ENCODE measurements around the gene STRIT1. TPM values are rescaled to one million over a fixed set of nuclear protein-coding genes. Genes with fewer than 3 reads are reported as not detected.
"Not testable (repeated sequence)": the region's sequence is repeated elsewhere in the genome, so short reads cannot be mapped to it uniquely, and the experiment has no call there.

STRIT1 gene
- polyA plus RNA-seq, 3 donors, result not detected

- no peaks in the 10 kb centered on the region for H3K79me2 ChIP-seq (ENCODE audit: insufficient read depth, low read length)
- H3K9me3 ChIP-seq (replicated peaks in 1 of 2; ENCODE audit: control insufficient read depth in 1 of 2, insufficient read depth in 1 of 2, low read length in 2 of 2), result peaks cover 0 to 10% of the 10 kb centered on the region in 2 donors
- H3K27me3 ChIP-seq (ENCODE audit: control insufficient read depth in 2 of 2, insufficient read depth in 2 of 2, low read length in 2 of 2), result no peaks in the 10 kb centered on the region
- H3K27ac ChIP-seq (ENCODE audit: low read depth in 1 of 2, low read length in 2 of 2), result no peak overlapping the region
- WGBS (ENCODE audit: insufficient coverage), result 82% methylated on average over 4 of the region's 8 CpGs
- H3K36me3 ChIP-seq (replicated peaks in 1 of 2; ENCODE audit: control insufficient read depth in 1 of 2, insufficient read depth in 2 of 2, low read length in 2 of 2), result no peaks in the 10 kb centered on the region
- H3K36me3 Mint-ChIP-seq, result no peaks in the 10 kb centered on the region
- intact Hi-C loops (cut with micrococcal nuclease), result no loop called here
- H3K27me3 Mint-ChIP-seq (ENCODE audit: low read depth in 3 of 3), result peaks cover 0 to 3% (median 1%) of the 10 kb centered on the region in 3 donors
- H3K9me3 Mint-ChIP-seq, result peaks cover 0 to 22% (median 10%) of the 10 kb centered on the region in 7 donors
- H3K4me2 ChIP-seq (replicated peaks; ENCODE audit: extremely low read depth, low read length, poor library complexity, severe bottlenecking), result no peak overlapping the region
- H3K4me1 ChIP-seq (ENCODE audit: control insufficient read depth in 1 of 2, insufficient read depth in 2 of 2, low read length in 2 of 2), result no peaks in the 10 kb centered on the region
- H4K20me1 ChIP-seq (ENCODE audit: insufficient read depth, low read length), result no peaks in the 10 kb centered on the region
- no peaks in the 10 kb centered on the region for H3K4me1 Mint-ChIP-seq
- H3K4me3 ChIP-seq (replicated peaks in 1 of 3; ENCODE audit: low read depth in 2 of 3, low read length in 3 of 3), result no peak overlapping the region
- DNase-seq, result no peak
- no peak overlapping the region for H2AFZ ChIP-seq (ENCODE audit: insufficient read depth, low read depth, low read length, poor library complexity, severe bottlenecking)
- TF ChIP-seq, protein P1, sequence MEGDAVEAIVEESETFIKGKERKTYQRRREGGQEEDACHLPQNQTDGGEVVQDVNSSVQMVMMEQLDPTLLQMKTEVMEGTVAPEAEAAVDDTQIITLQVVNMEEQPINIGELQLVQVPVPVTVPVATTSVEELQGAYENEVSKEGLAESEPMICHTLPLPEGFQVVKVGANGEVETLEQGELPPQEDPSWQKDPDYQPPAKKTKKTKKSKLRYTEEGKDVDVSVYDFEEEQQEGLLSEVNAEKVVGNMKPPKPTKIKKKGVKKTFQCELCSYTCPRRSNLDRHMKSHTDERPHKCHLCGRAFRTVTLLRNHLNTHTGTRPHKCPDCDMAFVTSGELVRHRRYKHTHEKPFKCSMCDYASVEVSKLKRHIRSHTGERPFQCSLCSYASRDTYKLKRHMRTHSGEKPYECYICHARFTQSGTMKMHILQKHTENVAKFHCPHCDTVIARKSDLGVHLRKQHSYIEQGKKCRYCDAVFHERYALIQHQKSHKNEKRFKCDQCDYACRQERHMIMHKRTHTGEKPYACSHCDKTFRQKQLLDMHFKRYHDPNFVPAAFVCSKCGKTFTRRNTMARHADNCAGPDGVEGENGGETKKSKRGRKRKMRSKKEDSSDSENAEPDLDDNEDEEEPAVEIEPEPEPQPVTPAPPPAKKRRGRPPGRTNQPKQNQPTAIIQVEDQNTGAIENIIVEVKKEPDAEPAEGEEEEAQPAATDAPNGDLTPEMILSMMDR (IDR thresholded peaks at IDR 0.05), result no peak
- H3K27ac Mint-ChIP-seq, result no peak overlapping the region
- no peak overlapping the region for H3K9ac ChIP-seq (ENCODE audit: insufficient read depth, low read length, poor library complexity, severe bottlenecking)
- no peak overlapping the region for H3K4me3 Mint-ChIP-seq
Observed at GRCh38 chr3:155270485-155271342, 22.8 kb downstream of the STRIT1 start.

DNA sequence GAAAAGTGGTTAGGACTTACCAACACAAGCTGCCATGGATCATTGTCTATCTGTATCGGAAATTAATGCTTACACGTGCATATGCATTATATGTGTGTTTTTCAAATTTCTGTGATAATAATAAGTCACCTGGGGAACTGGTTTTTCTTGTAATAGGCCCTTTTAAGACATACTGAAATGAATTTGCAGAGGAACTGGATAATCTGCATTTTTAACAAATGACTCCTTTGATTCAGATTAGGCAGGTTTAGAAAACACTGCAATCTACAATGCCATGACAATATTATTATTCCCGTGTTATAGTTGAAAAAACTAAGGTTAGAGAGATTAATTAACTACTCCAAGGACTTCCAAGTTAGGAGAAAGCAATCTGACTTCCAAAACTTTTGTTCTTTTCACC lies 23.4 kb downstream of the STRIT1 start:
- WGBS (ENCODE audit: insufficient coverage), result 100% methylated on average over 2 of the region's 3 CpGs
- Histone ChIP-seq H3K27ac (ENCODE audit: low read depth in 1 of 2, low read length in 2 of 2) (no peak overlapping the region), H3K9ac (ENCODE audit: insufficient read depth, low read length, poor library complexity, severe bottlenecking) (no peak overlapping the region), H3K9me3 (replicated peaks in 1 of 2; ENCODE audit: control insufficient read depth in 1 of 2, insufficient read depth in 1 of 2, low read length in 2 of 2) (peaks cover 0 to 10% of the 10 kb centered on the region in 2 donors), H2AFZ (ENCODE audit: insufficient read depth, low read depth, low read length, poor library complexity, severe bottlenecking) (no peak overlapping the region), H3K4me3 (replicated peaks in 1 of 3; ENCODE audit: low read depth in 2 of 3, low read length in 3 of 3) (no peak overlapping the region), H3K27me3 (ENCODE audit: control insufficient read depth in 2 of 2, insufficient read depth in 2 of 2, low read length in 2 of 2) (no peaks in the 10 kb centered on the region), H3K4me2 (replicated peaks; ENCODE audit: extremely low read depth, low read length, poor library complexity, severe bottlenecking) (no peak overlapping the region), H4K20me1 (ENCODE audit: insufficient read depth, low read length) (no peaks in the 10 kb centered on the region), H3K4me1 (ENCODE audit: control insufficient read depth in 1 of 2, insufficient read depth in 2 of 2, low read length in 2 of 2) (no peaks in the 10 kb centered on the region), H3K36me3 (replicated peaks in 1 of 2; ENCODE audit: control insufficient read depth in 1 of 2, insufficient read depth in 2 of 2, low read length in 2 of 2) (no peaks in the 10 kb centered on the region), H3K79me2 (ENCODE audit: insufficient read depth, low read length) (no peaks in the 10 kb centered on the region)
- H3K27ac Mint-ChIP-seq, result no peak overlapping the region
- intact Hi-C loops (cut with micrococcal nuclease), result no loop called here
- no peak for DNase-seq
- no peaks in the 10 kb centered on the region for H3K36me3 Mint-ChIP-seq
- TF ChIP-seq, protein P1 (IDR thresholded peaks at IDR 0.05), result no peak
- peaks cover 0 to 3% (median 1%) of the 10 kb centered on the region in 3 donors for H3K27me3 Mint-ChIP-seq (ENCODE audit: low read depth in 3 of 3)
- H3K4me1 Mint-ChIP-seq, result no peaks in the 10 kb centered on the region
- H3K4me3 Mint-ChIP-seq, result no peak overlapping the region
- H3K9me3 Mint-ChIP-seq, result peaks cover 0 to 22% (median 10%) of the 10 kb centered on the region in 7 donors

DNA sequence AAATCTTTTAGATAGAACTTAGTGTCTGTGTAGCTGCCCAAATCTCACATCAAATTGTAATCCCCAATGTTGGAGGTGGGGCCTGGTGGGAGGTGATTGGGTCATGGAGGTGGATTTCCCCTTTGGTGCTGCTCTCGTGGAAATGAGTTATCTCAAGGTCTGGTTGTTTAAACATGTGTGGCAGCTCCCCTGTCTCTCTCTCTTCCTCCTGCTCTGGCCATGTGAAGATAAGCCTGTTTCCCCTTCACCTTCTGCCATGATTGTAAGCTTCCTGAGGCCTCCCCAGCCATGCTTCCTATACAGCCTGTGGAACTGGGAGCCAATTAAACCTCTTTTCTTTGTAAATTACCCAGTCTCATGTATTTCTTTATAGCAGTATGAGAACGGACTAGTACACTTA lies 30.6 kb downstream of the STRIT1 start:
- H3K4me1 ChIP-seq (ENCODE audit: control insufficient read depth in 1 of 2, insufficient read depth in 2 of 2, low read length in 2 of 2); H3K36me3 Mint-ChIP-seq; H3K27ac ChIP-seq (ENCODE audit: low read depth in 1 of 2, low read length in 2 of 2); H3K9ac ChIP-seq (ENCODE audit: insufficient read depth, low read length, poor library complexity, severe bottlenecking); H3K4me3 Mint-ChIP-seq; H3K4me1 Mint-ChIP-seq; H4K20me1 ChIP-seq (ENCODE audit: insufficient read depth, low read length); H3K4me2 ChIP-seq (replicated peaks; ENCODE audit: extremely low read depth, low read length, poor library complexity, severe bottlenecking); H3K27me3 ChIP-seq (ENCODE audit: control insufficient read depth in 2 of 2, insufficient read depth in 2 of 2, low read length in 2 of 2); DNase-seq; H3K27ac Mint-ChIP-seq; H2AFZ ChIP-seq (ENCODE audit: insufficient read depth, low read depth, low read length, poor library complexity, severe bottlenecking); H3K36me3 ChIP-seq (replicated peaks in 1 of 2; ENCODE audit: control insufficient read depth in 1 of 2, insufficient read depth in 2 of 2, low read length in 2 of 2); H3K79me2 ChIP-seq (ENCODE audit: insufficient read depth, low read length); H3K27me3 Mint-ChIP-seq (ENCODE audit: low read depth in 3 of 3); H3K9me3 ChIP-seq (replicated peaks in 1 of 2; ENCODE audit: control insufficient read depth in 1 of 2, insufficient read depth in 1 of 2, low read length in 2 of 2); H3K4me3 ChIP-seq (replicated peaks in 1 of 3; ENCODE audit: low read depth in 2 of 3, low read length in 3 of 3); H3K9me3 Mint-ChIP-seq; intact Hi-C loops (cut with micrococcal nuclease): not testable (repeated sequence)
- no CpG with 5 or more reads among the region's 2 CpGs for WGBS (ENCODE audit: insufficient coverage)

All from CD14-positive monocyte (primary cell).